GM21529 (cell line): Measurements from ENCODE around the gene PRKCE.

Source experiments
- ATAC-seq: cut with Tn5 transposase; IDR thresholded peaks from one replicate; pipeline ENCODE4 v1.9.1; 2021; ENCODE audit not compliant: unreplicated experiment

Gene PRKCE

GRCh38 chr2:45721150-45721549 lies 69.7 kb downstream of the PRKCE start:
- no peak for ATAC-seq

GRCh38 chr2:45722477-45722876 lies 71.0 kb downstream of the PRKCE start:
- ATAC-seq, result no peak

GRCh38 chr2:45723857-45724256 lies 72.4 kb downstream of the PRKCE start:
- ATAC-seq, result no peak

GRCh38 chr2:45724335-45724734 lies 72.9 kb downstream of the PRKCE start:
- no peak for ATAC-seq

GRCh38 chr2:45725731-45726130 lies 74.3 kb downstream of the PRKCE start:
- ATAC-seq, result no peak

- ATAC-seq, result no peak
Measured at GRCh38 chr2:45726188-45726587, 74.7 kb downstream of the PRKCE start.

GRCh38 chr2:45728458-45728942 lies 77.0 kb downstream of the PRKCE start:
- peak; percentile 79 for ATAC-seq

GRCh38 chr2:45729753-45730512 lies 78.5 kb downstream of the PRKCE start:
- peak; percentile 50 for ATAC-seq

- no peak for ATAC-seq
Measured at GRCh38 chr2:45731141-45731540, 79.7 kb downstream of the PRKCE start.

- no peak for ATAC-seq
Measured at GRCh38 chr2:45732436-45732835, 81.0 kb downstream of the PRKCE start.

GRCh38 chr2:45732946-45733345 lies 81.5 kb downstream of the PRKCE start:
- no peak for ATAC-seq

- ATAC-seq, result no peak
Measured at GRCh38 chr2:45734336-45734735, 82.9 kb downstream of the PRKCE start.

- ATAC-seq, result no peak
Measured at GRCh38 chr2:45734952-45735351, 83.5 kb downstream of the PRKCE start.

- ATAC-seq, result no peak
Measured at GRCh38 chr2:45736757-45737704, 85.6 kb downstream of the PRKCE start.

GRCh38 chr2:45739796-45740485 lies 88.5 kb downstream of the PRKCE start:
- no peak for ATAC-seq

- no peak for ATAC-seq
Measured at GRCh38 chr2:45741161-45741850, 89.8 kb downstream of the PRKCE start.

- ATAC-seq, result no peak
Measured at GRCh38 chr2:45743531-45744396, 92.3 kb downstream of the PRKCE start.

GRCh38 chr2:45745231-45745630 lies 93.8 kb downstream of the PRKCE start:
- no peak for ATAC-seq

GRCh38 chr2:45746888-45747287 lies 95.4 kb downstream of the PRKCE start:
- ATAC-seq, result no peak

GRCh38 chr2:45747363-45747762 lies 95.9 kb downstream of the PRKCE start:
- ATAC-seq, result no peak
